HG02981 (cell line): ENCODE results near the gene BRWD1.
"Not testable (repeated sequence)": the region's sequence is repeated elsewhere in the genome, so short reads cannot be mapped to it uniquely, and the experiment has no call there.

Source experiments
- ATAC-seq: cut with Tn5 transposase; IDR thresholded peaks from one replicate; pipeline ENCODE4 v1.9.1; 2021; ENCODE audit warnings: mild to moderate bottlenecking, moderate library complexity; ENCODE audit not compliant: unreplicated experiment

The BRWD1 gene

GRCh38 chr21:39137248-39138178 lies 175.9 kb downstream of the BRWD1 start:
- no peak for ATAC-seq

GRCh38 chr21:39136711-39137110 lies 176.7 kb downstream of the BRWD1 start:
- ATAC-seq: no peak

- ATAC-seq: not testable (repeated sequence)
These were observed 177.3 kb downstream of the BRWD1 start for GRCh38 chr21:39136138-39136537.

GRCh38 chr21:39134288-39134810 lies 179.1 kb downstream of the BRWD1 start:
- no peak for ATAC-seq
